ENCODE measurements around the gene SLC6A5. TPM values are rescaled to one million over a fixed set of nuclear protein-coding genes. Genes with fewer than 3 reads are reported as not detected.
A peak's percentile ranks its signal among the peaks of the same experiment; 100 is the strongest.
"Not testable (repeated sequence)": the region's sequence is repeated elsewhere in the genome, so short reads cannot be mapped to it uniquely, and the experiment has no call there.

The SLC6A5 gene
- total RNA-seq = not detected

DNA sequence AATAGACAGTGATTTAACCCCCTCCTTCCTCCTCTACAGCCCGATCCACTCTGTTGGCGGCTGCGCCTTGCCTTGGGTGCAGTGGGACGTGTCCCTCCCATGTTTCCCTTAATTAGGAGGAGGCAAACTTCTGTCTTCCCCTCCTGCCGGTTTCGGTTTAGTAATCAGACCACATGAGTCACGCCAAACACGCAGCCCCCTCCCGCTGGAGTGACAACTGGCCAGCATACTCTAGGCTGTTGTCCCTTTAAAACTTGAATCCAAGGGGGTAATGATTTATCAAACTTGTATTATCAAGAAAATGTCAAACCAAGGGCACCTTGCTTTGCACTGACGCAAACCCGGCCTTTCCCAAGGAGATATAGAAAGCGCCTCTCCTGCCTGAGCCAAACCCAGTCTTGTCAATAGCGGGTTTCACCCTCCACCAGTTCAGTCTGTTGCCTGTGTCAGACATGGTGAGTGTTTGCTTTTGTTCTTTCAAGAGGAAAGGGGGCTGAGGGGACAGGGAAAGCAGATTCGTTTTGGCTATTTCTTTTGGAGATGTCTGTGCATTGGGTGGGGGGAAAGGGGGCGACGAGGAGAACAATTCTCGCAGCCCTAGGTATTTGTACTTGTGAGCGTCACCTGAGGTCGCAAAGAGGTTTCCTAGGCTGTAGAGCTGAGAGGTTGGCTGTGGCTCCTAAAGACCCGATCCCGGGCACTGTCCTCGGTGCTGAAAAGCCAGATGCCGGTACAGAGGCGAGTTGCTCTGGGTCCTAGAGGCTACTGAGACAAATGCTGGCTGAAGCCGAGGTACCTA lies at the start of gene SLC6A5:
TSS of gene SLC6A5 (plus strand) at position 388 of the 799 bp plus-strand sequence. CDS start at position 453, 65 bp downstream.
- no peak for DNase-seq (ENCODE audit: low spot score)
- ATAC-seq = peak; percentile 86

DNA sequence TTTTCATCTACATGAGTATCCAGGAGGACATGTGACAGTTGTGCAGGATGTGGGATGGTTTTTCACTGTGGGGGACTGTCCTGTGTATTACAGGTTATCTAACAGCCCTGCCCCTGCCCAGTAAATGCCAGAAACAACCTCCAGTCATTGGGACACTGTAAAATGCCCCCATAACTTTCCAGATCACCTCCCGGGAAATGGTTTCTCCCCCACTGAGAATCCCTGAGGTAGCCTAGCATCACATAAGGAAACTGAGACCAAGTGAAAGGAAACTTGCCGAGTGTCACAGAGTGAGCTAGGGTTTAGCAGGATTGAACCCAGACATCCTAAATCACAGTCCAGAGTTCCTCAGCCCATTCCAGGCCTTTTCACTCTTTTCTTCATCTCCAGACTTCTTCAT lies 48.3 kb upstream of the SLC6A5 start:
- ATAC-seq (no peak), DNase-seq (ENCODE audit: low spot score) (no peak)

DNA sequence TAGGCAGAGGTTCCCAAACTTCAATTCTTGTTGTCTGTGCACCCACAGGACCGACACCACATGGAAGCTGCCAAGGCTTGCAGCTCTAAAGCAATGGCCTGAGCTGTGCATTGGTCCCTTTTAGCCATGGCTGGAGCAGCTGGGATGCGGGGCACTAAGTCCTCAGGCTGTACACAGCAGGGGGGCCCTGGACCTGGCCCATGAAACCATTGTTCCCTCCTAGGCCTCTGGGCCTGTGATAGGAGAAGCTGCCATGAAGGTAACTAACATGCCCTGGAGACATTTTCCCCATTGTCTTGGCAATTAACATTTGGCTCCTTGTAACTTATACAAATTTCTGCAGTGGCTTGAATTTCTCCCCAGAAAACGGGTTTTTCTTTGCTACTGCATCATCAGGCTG lies 43.6 kb upstream of the SLC6A5 start:
- ATAC-seq (no peak), DNase-seq (ENCODE audit: low spot score) (no peak)

DNA sequence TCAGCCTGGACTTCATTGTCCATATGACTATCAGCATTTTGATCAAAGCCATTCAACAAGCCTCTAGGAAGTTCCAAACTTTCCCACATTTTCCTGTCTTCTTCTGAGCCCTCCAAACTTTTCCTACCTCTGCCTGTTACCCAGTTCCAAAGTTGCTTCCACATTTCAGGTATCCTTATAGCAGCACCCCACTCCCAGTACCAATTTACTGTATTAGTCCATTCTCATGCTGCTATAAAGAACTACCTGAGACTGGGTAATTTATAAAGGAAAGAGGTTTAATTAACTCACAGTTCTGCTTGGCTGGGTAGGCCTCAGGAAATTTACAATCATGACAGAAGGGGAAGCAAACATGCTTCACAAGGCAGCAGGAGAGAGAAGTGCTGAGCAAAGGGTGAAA lies 43.0 kb upstream of the SLC6A5 start:
- ATAC-seq; DNase-seq (ENCODE audit: low spot score): not testable (repeated sequence)

DNA sequence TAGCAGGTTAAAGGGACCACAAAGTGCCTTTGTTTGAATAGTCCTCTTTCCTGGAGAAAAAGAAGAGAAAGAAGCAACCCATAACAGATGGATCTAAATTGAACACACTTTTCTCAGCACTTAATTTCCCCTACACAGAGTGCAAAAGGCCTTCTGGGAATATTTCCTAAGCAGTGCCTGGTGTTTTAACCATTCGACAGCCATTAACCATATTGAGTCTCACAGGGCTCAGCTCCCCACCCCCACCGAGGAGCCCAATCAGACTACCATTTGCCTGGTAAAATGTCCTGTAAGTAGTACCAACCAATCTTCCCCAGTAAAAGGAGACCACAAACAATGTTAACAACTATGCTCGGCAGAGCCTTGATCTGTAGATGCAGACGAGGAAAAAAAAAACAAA lies 40.7 kb upstream of the SLC6A5 start:
- ATAC-seq (no peak), DNase-seq (ENCODE audit: low spot score) (no peak)

DNA sequence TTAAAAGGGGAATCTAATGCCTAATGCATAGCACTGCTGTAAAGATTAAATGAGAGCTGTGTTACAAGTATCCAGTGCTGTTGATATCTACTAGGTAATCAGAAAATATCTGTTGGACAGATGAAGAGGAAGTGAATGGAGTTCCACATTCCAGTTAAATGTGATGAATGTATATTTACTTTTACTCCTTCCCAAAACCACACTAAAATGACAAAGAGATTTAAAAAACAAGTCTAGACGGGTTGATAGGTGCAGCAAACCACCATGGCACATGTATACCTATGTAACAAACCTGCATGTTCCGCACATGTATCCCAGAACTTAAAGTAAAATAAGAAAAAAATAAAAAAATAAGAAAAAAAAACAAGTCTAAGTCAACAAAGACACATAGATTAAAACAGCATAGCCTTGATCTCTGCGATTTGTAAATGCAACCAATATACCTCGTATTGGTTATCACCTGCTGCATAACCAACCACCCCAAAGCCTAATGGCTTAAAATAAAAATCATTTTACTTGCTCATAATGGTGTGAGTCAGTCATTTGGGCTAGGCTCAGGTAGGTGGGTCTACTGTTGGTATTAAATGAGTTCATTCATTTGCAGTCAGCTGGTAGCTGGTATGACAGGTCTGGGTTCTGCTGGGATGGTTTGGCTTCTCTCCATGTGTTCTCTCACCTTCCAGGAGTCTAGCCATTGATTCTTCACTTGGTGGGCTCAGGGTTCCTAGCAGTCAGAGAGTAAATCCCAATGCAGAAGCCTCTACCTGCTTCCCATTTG lies 39.7 kb upstream of the SLC6A5 start:
- ATAC-seq = no peak
- DNase-seq (ENCODE audit: low spot score) = no peak

DNA sequence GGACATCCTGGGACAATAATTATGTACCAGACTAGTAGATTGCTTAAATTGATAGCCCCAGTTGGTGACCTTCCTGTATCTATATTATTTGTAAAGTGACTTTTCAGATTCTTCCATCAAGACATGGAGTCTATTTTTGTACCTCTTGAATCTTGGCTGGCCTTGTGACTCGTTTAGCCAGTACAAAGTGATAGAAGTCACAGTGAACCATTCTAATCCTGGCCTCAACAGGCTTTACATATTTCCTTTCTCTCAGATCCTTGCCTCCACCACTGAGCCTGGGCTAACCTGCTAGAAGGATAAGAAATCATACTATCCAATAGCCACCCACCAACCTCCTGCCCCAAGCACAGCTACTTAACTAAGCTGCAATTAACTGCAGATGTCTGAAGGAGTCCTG lies 37.5 kb upstream of the SLC6A5 start:
- ATAC-seq (no peak), DNase-seq (ENCODE audit: low spot score) (no peak)

DNA sequence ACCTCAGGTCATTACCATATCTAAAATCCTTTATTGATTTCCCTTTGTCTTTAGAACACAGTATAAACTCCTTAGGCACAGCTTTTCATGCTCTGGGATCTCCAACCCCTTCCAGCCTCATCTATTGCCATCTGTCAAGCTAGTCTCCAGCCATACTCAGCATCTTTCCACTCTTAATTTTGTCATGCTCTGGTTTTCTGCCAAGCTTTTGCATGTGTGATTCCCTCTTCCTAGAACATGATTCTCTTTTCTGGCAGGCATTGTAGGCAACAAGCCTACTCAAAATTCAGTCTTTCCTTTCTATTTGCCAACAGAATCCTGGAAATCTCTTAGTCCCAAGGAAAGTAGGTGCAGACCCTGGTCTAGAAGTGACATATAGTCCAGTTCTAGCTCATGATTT lies 35.5 kb upstream of the SLC6A5 start:
- ATAC-seq = no peak
- DNase-seq (ENCODE audit: low spot score) = no peak

DNA sequence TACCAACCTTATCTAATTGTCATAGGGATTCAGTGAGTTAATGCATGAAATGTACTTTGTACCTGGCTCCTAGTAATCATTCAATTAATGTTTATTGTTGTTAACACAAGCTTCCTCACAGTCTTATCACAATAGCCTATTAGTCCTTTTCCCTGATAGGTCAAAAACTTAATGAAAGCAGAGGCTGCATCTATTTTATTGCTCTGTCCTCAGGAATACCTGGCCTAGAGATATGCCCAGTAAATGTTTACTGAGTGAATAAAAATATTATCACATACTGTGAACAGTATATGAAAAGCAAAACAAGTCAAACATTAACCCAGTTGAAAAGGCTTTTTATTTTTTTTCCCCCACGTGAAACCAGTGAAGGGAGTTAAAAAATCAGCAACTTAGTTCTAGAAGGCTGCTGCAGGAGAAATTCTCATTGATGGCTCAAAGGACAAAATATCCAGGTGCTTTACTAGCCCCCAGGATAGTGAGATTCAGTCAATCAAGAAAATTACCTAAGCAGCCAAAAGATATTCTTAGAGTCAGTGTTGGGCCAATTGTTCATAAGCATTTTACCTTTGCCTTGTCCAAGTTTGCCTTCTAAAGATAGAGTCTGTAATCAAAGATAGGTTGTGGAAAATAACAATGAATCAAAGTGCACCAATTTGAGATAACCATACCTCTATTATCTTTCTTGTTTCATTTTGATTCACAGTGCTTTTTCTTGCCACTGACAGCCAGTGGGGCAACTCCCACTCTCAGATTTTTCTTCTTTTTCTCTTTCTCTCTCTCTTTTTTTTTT lies 34.4 kb upstream of the SLC6A5 start:
- DNase-seq (ENCODE audit: low spot score) (no peak), ATAC-seq (no peak)

DNA sequence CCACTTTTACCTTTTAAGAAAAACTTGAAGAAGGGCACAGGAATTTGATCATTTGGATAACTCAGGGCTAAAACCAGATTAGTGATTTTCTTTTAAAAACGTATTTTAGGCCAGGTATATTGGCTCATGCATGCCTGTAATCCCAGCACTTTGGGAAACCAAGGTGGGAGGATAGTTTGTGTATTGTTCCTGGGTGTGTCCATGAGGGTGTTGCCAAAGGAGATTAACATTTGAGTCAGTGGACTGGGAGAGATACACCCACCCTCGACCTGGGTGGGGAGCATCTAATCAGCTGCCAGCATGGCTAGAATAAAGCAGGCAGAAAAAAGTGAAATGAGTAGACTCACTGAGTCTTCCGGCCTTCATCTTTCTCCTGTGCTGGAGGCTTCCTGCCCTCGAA lies 33.3 kb upstream of the SLC6A5 start:
- not testable (repeated sequence) for DNase-seq (ENCODE audit: low spot score); ATAC-seq

DNA sequence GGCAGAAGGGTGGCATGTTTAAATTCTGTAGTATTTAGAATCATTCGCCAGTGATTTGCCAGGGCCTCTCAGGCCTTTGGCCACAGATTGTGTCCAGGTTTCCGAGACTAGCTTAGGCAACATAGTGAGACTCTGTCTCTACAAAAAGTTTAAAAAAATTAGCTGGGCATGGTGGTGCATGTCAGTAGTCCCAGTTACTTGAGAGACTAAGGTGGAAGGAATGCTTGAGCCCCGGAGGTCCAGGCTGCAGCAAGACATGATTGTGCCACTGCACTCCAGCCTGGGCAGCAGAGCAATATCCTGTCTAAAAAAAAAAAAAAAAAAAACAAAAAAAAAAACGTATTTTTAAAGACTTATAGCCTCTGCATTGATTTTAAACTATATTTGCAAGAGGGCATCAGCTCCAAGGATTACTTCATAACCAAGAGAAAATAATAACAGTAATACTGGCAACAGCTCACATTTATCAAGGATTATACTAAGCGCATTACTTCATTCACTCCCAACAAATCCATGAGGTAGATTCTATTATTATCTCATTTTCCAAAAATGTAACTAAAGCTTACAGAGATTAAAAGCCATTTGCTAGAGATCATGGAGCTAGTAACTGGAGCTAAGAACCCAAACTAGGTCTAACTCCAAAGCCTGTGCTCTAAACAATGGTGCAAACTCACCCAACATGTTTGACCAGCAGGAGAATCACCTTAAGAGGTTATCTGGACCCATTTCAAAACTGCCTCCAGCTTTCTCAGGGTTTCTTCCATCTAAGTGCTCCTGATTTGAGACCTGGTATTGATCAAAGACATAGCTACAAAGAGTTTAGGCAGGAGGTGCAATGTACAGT lies 32.6 kb upstream of the SLC6A5 start:
- DNase-seq (ENCODE audit: low spot score) = no peak

DNA sequence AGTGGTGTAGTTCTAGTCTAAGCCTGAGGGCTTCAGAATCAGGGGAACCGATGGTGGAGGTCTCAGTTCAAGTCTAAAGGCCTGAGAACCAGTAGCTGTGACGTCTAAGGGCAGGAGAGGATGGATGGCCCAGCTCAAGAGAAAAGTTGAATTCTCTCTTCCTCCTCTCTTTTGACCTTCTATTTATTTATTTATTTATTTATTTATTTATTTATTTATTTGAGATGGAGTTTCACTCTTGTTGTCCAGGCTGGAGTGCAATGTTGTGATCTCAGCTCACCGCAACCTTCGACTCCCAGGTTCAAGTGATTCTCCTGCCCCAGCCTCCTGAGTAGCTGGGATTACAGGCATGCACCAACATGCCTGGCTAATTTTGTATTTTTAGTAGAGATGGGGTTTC lies 19.7 kb upstream of the SLC6A5 start:
- not testable (repeated sequence) for DNase-seq (ENCODE audit: low spot score); ATAC-seq

More for the DNA sequence above, 32.6 kb upstream of the SLC6A5 start:
- no peak for ATAC-seq

DNA sequence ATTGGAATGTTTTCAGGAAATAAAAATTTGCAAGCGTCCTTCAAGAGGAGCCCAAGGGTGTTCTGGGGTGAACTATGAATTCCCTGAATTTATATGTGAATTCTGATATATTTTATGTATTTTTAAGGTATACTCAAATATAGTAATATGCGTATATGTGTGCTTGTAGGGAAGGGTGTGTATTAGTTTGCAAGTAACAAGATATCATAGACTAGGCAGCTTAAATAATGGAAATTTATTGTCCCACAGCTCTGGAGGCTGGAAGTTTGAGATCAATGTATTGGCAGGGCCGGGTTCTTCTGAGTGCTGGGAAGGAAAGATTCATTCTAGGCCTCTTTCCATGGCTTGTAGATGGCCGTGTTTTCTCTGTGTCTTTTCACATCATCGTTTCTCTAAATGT lies 16.2 kb upstream of the SLC6A5 start:
- ATAC-seq = no peak
- DNase-seq (ENCODE audit: low spot score) = no peak

DNA sequence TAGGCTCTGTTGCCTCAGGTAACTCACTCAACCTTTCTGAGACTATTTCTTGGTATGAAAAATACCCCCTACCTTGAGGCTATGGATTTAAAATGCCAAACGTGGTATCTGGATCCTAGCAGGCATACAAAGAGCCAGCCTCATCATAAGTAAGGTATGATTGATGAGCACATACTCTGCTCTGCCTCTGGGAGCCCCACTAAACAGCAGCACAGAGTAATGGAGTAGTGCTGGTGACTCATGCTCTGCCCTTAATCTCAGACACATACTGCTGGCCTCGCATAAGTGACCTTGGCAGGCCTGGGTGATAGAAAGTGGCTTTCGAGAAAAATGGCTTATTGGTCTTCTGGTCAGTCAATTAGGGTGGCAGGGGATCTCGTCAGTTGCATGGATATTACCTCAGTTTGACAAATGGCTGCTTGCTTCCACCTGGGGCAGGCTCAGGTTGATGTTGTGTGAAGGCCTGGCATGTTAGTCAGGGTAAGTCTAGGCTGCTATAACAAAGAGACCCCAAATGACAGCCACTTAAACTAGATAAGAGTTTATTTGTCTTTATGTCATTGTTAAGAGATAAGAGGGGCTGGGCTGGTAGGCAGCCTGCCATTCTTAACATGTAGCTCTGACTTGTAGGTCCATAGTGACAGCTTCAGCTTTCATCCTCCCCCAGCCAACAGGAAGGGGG lies 15.2 kb upstream of the SLC6A5 start:
- no peak for DNase-seq (ENCODE audit: low spot score)
- no peak for ATAC-seq

DNA sequence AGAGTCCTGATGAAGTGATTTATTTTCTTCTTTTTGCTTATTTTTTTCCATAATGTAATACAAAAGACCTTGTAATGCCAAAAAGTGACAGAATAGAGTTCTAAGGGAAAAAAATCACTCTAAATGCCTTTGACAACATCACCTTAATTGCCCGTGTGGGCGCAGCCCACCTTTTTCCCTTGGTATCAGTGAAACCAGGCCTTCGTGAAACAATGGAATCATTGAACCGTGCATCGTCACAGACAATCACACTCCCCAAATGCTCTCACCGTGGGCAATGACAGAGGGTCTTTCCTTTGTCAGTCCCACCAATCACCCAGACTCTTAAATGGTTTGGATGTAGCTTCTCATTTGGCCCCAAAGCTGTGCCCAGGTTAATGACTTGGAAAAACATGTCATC lies 9.6 kb upstream of the SLC6A5 start:
- no peak for ATAC-seq

DNA sequence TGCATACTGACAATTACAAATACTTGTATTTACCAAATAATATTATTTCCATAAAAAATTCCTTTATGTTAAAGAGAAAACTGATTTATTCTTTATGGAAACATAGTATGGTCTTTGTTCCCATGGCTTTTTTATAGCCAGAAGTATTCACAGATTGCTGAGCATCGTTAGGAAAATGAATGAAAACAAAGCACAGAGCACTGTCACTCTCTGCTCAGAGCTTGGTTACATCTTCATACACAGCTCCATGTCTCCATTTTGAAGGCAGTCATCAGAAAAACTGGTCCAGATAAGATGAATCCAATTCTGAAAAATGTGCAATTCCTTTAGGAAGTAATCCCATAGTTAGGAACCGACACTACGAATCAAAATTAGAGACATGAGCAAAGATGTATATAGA lies 9.0 kb upstream of the SLC6A5 start:
- ATAC-seq (no peak), DNase-seq (ENCODE audit: low spot score) (no peak)

More for the DNA sequence above, 9.6 kb upstream of the SLC6A5 start:
- DNase-seq (ENCODE audit: low spot score) = no peak

DNA sequence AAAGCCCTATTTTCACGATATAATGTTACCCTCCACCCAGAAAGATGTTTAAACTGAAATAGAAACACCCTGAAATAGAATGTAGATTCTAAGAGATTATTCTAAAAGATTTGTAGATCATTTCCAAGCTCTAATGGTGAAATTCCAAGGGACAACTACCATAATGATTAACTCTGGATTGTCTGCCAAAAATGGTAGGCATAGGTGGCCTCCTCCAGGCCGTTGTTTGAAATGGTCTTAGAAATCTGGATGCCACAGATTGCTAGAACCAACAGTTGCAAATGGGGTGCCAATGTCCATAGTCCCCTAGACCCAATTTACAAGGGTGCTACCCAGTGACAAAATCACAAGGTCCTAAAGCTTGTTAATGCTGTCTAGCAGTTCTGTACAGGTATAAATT lies 6.7 kb upstream of the SLC6A5 start:
- DNase-seq (ENCODE audit: low spot score) (no peak), ATAC-seq (peak; percentile 92)

DNA sequence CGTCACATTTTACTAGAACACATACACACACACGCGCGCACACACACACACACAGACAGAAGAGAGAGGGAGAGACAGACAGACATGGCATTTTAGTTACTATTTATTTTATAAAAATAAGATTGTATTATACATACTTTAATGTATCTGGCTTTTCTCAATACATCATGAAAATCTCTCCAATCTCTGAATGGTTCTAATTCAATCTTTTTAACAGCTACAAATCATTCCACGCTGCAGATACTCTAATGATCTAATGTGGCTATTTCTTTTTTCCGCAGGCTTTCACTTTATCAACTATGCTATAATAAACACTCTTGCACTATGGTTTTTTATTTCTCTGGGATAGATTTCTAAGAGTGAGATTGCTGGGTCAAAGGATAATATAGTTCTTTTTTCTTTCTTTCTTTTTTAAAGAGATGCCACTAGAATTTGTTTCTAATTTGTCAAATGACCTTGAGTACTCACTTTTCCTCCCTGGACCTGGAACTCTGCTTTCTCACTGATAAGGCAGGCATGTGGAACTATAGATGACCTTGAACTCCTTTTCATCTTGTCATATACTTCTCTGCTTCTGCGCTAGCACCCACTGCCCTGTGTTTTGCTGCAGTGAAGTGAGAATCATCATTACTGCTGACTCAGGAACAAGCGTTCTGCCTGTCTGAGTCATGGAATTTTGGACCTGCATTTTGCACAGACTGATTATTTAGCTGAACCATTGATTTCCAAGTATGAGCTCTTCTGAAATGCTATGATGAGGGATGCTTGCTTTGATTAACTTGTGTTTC lies 4.9 kb upstream of the SLC6A5 start:
- no peak for DNase-seq (ENCODE audit: low spot score)
- no peak for ATAC-seq

DNA sequence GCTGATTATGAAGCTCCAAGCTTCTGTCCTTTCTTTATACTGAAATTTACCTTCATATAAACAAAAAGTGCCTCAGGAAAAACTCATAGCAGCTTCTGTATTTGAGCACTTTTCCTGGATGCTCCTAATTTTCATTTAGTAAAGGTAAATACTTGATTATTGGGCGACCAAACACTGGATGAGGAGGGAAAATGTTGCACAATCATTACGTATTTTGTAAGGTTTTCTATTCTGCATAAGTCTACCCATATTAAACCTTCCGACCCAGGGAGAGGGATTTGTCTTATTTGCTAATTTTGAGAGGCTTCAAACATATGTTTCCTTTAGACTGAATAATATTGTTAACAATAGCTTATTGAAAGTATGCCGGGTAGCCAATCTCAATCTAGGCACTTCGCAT lies 4.3 kb upstream of the SLC6A5 start:
- ATAC-seq (no peak), DNase-seq (ENCODE audit: low spot score) (no peak)

Measured in left lobe of liver (tissue), 2 donors.